Spinal cord (tissue), 10 donors: ENCODE measurements around the gene MFNG. TPM values are rescaled to one million over a fixed set of nuclear protein-coding genes. Genes with fewer than 3 reads are reported as not detected.
A peak's percentile ranks its signal among the peaks of the same experiment; 100 is the strongest.

ENCODE experiments used
- DNase-seq, 6 donors: peaks; one replicate each; pipeline versions ENCODE4 v3.0.0 to v3.0.0-alpha.2; 2013 to 2015; ENCODE audit warnings: low spot score in 6 of 6, low read depth in 4 of 6
- H3K27ac ChIP-seq: one replicate; pipeline ENCODE4 v1.5.1; 2013; ENCODE audit warnings: low read depth, low read length, control low read depth
- H3K27me3 ChIP-seq: one replicate; pipeline ENCODE4 v1.6.1; 2013; ENCODE audit warnings: low read length; ENCODE audit not compliant: control insufficient read depth, insufficient read depth
- H3K36me3 ChIP-seq: one replicate; pipeline ENCODE4 v1.6.1; 2013; ENCODE audit warnings: low read length; ENCODE audit not compliant: control insufficient read depth, insufficient read depth
- H3K4me1 ChIP-seq: one replicate; pipeline ENCODE4 v1.6.1; 2013; ENCODE audit warnings: low read length; ENCODE audit not compliant: control insufficient read depth, insufficient read depth
- H3K4me3 ChIP-seq: one replicate; pipeline ENCODE4 v1.5.1; 2013; ENCODE audit warnings: low read depth, low read length, control low read depth
- H3K9me3 ChIP-seq: one replicate; pipeline ENCODE4 v1.6.1; 2013; ENCODE audit warnings: low read length; ENCODE audit not compliant: control insufficient read depth, insufficient read depth
- WGBS: methylation state at CpG from one replicate; pipeline ENCODE4 v1.1.5; 2013; ENCODE audit warnings: missing lambda C conversion rate; ENCODE audit not compliant: insufficient coverage; 5-methylcytosine and 5-hydroxymethylcytosine counted together
- polyA plus RNA-seq, 2 donors: library from polyadenylated mRNA; unstranded; fragments of 120-200 nt; gene quantifications; one replicate each; pipeline ENCODE4 v1.2.1, GENCODE V29; 2013; ENCODE audit not compliant: insufficient read length in 2 of 2
- total RNA-seq, 2 donors: library from RNA; depleted of rRNA in 1 of 2; stranded (reverse); fragments of 120-200 nt in 1 of 2; fragments of >200 nt in 1 of 2; gene quantifications; one replicate each; pipeline versions ENCODE4 v1.2.3 to v1.2.4, GENCODE V29; 2013 to 2014
- donor health status: healthy.

The MFNG gene
- total and polyA plus RNA-seq, 4 donors, result 3.6 to 12.6 (median 11.2) TPM

DNA sequence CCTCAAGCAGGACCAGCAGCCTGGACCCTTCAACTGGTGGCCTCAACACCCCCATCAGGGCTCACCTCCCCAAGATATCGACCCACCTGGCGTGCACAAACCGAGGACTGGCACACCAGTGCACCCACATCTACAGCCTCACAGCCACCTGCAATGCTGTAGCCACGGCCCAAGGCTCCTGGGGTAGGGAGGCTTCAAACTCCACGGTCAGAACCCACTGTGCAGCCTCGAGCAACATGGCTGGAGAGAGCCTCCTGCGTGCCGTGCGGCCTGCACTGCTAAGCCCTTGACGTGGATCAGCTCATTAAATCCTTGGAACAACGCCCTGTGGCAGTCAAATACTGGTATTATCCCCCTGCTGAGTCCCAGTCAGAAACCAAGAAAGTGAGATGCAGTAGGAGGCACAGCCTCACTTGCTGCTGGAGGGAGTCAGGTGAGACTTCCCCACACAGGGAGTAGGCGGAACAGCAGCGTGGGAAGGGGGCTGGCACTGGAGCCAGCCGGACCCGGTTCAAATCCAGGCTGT lies 28.4 kb upstream of the MFNG start:
- H3K4me3 ChIP-seq, result no peak overlapping the region
- H3K9me3 ChIP-seq, result no peaks in the 10 kb centered on the region
- peaks cover 22% of the 10 kb centered on the region for H3K36me3 ChIP-seq
- peak in 2 of 6 donors; percentile 32 to 57 for DNase-seq
- no peak overlapping the region for H3K27ac ChIP-seq
- H3K4me1 ChIP-seq, result peaks cover 45% of the 10 kb centered on the region
- peaks cover 6% of the 10 kb centered on the region for H3K27me3 ChIP-seq
- 62% methylated on average over 10 of the region's 15 CpGs for WGBS

DNA sequence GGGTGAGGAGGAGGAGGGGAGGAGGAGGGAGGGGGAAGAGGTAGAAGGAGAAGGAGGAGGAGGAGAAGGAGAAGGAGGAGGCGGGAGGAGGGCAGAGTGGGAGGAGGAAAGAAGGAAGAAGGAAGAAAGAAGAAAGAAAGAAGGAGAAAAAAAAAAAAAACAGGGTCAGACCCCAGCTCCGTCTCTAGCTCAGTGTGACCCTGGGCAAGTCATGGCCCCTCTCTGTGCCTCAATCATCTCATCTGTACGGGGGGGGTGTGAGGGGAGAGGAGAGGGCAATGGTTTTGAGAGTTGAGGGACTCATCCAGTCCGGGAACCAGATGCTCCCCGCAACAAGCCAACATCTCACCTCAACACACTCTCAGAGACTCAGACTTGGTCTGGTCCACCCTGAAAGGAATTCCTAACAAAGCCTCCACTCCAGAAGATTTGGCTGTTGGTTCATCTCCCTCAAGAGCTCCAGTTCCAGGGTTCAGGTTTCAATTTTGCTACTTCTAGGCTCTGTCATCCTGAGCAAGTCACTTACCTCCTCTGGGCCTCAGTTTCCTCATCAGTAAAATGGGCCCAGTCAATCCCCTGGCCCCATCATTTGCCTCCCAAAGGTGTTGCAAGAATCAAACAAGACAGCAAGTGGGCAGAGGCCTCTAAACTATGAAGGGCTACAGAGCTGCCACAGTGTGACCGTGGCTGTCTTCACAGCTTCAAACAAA lies 25.4 kb upstream of the MFNG start:
- H3K36me3 ChIP-seq, result peaks cover 43% of the 10 kb centered on the region
- H3K4me3 ChIP-seq, result no peak overlapping the region
- no peaks in the 10 kb centered on the region for H3K9me3 ChIP-seq
- H3K27me3 ChIP-seq, result no peaks in the 10 kb centered on the region
- H3K27ac ChIP-seq, result peak overlapping the region; percentile 76
- DNase-seq, result no peak
- peaks cover 47% of the 10 kb centered on the region for H3K4me1 ChIP-seq
- 100% methylated on average over 2 of the region's 6 CpGs for WGBS

DNA sequence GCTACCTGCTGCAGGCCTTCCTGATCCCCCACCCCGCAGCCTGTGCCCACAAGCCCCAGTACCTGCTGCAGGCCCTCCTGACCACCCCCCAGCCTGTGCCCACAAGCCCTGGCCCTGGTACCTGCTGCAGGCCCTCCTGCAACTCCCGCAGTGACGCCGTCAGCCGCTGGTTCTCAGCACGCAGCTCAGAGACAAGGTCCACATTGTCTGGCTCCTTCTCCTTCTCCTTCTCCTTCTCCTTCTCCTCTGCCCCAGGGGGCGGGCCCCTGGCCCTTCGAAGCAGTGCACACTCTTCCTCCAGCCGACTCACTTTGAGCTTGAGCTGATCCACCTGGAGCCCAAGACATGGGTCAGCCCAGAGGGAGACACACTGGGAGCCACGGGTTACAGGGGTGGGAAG lies 23.9 kb upstream of the MFNG start:
- DNase-seq, result no peak
- no peak overlapping the region for H3K27ac ChIP-seq
- H3K4me1 ChIP-seq, result peaks cover 47% of the 10 kb centered on the region
- 68% methylated on average over 10 of the region's 10 CpGs for WGBS
- H3K36me3 ChIP-seq, result peaks cover 49% of the 10 kb centered on the region
- H3K9me3 ChIP-seq, result no peaks in the 10 kb centered on the region
- H3K4me3 ChIP-seq, result no peak overlapping the region
- no peaks in the 10 kb centered on the region for H3K27me3 ChIP-seq

DNA sequence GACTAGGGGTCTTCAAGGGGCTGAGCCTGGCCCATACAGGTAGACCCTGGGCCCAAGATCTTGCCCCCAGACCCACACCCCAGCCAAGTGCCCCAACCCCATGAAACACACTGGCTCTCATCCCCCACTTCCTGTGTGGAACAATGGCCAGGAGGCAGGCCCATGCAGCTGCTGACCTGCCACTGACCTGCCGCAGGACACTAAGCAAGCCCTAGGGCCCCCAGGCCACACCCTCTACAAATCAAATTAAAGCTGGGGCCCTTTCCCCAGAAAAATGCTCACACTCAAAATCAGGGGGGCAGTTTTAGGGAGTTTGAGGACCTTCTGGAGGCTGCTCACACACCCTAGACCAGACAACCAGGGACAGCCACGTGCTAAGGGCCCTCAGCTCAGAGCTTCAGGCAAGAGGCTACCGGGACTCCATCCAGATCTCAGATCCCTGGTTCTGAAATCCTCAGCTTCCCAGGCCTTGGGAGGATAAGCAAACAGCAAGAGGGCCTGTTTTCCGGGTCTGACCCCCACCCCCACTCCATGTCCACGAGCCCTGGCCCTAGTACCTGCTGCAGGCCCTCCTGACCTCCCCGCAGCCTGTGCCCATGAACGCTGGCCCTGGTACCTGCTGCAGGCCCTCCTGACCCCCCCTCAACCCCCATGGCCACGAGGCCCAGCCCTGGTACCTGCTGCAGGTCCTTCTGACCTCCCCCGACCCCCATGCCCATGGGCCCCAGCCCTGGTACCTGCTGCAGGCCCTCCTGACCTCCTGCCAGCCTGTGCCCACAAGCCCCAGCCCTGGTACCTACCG lies 23.1 kb upstream of the MFNG start:
- DNase-seq, result no peak

DNA sequence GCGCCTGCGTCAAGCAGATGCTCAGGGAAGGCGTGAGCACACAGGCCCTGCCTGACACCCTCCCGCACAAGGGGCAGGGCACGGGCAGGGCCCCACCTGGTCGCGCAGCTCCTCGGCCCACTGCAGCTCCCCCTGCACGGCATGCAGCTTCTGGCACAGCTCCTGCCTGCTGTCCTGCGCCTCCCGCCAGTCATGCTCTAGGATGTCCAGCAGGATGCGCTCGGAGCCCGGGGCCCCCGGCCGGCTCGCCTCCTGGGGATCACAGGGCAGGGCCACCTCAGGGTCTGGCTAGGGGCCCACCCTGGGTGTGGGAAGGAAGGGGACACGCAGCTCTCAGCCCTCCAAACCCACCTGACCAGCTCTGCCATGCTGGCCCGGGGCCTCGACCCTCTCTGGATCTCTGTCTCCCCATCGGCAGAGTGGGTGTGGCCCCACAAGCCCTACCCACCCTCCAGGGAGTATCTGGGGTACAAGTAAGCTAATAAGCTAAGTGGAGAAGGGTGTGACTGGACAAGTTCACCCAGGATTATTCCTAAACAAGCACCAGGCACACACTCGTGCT lies 22.3 kb upstream of the MFNG start:
- Histone ChIP-seq H3K27me3 (no peaks in the 10 kb centered on the region), H3K36me3 (peaks cover 52% of the 10 kb centered on the region), H3K4me3 (no peak overlapping the region), H3K4me1 (peaks cover 47% of the 10 kb centered on the region), H3K9me3 (no peaks in the 10 kb centered on the region), H3K27ac (no peak overlapping the region)
- DNase-seq, result no peak
- 58% methylated on average over 18 of the region's 22 CpGs for WGBS

More for the DNA sequence above, 23.1 kb upstream of the MFNG start:
- Histone ChIP-seq H3K27me3 (no peaks in the 10 kb centered on the region), H3K27ac (peak overlapping the region; percentile 33), H3K4me1 (peaks cover 47% of the 10 kb centered on the region), H3K4me3 (no peak overlapping the region), H3K9me3 (no peaks in the 10 kb centered on the region), H3K36me3 (peaks cover 47% of the 10 kb centered on the region)
- 78% methylated on average over 3 of the region's 10 CpGs for WGBS

DNA sequence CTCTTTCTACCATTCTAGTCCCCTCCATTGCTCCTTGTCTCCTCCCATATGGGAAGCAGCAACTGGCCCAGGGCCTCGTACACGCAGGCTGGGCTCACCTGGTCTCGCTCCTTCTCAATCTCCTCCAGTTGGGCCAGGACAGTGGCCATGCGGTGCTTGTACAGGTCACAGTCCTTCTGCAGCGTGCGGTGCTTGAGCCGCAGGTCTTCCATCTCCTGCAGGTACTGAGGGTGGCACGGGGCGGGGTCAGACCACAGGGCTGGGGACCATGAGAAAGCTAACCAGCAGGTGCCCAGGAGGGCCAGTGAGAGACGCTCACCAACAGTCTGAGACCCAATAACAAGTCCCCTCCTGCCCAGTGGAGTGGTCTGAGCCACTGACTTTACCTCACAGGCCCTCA lies 21.5 kb upstream of the MFNG start:
- H3K27me3 ChIP-seq, result no peaks in the 10 kb centered on the region
- no peaks in the 10 kb centered on the region for H3K9me3 ChIP-seq
- H3K27ac ChIP-seq, result no peak overlapping the region
- H3K4me1 ChIP-seq, result peaks cover 43% of the 10 kb centered on the region
- 95% methylated on average over 9 of the region's 10 CpGs for WGBS
- H3K36me3 ChIP-seq, result peaks cover 59% of the 10 kb centered on the region
- DNase-seq, result no peak
- H3K4me3 ChIP-seq, result no peak overlapping the region

DNA sequence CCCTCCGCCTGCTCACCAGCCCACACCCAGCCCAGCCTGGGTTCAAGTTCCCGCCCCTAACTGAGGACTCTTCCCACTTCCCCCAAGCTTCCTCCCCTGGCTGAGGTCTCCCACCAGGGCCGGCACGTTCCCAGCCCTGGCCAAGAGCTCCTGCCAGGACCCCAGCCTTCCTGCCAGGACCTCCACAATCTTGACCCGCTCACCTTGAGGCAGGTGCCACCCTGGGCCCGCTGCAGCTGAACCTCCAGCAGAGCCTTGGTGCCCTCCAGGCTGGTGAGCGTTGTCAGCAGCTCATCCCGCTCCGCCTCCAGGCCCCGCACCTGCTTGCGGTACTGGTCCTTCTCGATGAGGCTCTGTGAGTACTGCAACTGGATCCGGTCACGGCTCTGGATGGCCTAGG lies 19.8 kb upstream of the MFNG start:
- no peak overlapping the region for H3K27ac ChIP-seq
- peaks cover 46% of the 10 kb centered on the region for H3K4me1 ChIP-seq
- no peak overlapping the region for H3K4me3 ChIP-seq
- no peaks in the 10 kb centered on the region for H3K27me3 ChIP-seq
- peaks cover 66% of the 10 kb centered on the region for H3K36me3 ChIP-seq
- no peaks in the 10 kb centered on the region for H3K9me3 ChIP-seq
- DNase-seq, result no peak
- 88% methylated on average over 14 of the region's 14 CpGs for WGBS

DNA sequence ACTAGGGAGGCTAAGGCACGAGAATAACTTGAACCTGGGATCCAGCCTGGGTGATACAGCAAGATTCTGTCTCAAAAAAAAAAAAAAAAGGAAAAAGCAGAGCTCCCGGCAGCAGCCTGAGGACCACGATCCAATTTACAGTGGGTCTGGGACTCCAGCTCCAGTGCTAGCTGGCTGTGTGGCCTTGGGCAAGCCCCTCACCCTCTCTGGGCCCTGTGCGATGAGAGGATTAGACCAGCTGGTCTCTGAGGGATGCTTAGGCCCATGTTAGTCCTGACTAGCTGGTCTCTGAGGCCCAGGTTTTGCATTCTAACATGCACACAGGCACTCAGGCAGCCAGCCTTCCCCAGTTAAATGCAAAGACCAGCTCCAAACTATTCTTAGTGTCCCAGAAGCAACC lies 19.4 kb upstream of the MFNG start:
- no peak for DNase-seq
- Histone ChIP-seq H3K36me3 (peaks cover 68% of the 10 kb centered on the region), H3K9me3 (no peaks in the 10 kb centered on the region), H3K4me3 (no peak overlapping the region), H3K27me3 (no peaks in the 10 kb centered on the region), H3K27ac (no peak overlapping the region), H3K4me1 (peaks cover 48% of the 10 kb centered on the region)
- 94% methylated on average over 4 of the region's 4 CpGs for WGBS

DNA sequence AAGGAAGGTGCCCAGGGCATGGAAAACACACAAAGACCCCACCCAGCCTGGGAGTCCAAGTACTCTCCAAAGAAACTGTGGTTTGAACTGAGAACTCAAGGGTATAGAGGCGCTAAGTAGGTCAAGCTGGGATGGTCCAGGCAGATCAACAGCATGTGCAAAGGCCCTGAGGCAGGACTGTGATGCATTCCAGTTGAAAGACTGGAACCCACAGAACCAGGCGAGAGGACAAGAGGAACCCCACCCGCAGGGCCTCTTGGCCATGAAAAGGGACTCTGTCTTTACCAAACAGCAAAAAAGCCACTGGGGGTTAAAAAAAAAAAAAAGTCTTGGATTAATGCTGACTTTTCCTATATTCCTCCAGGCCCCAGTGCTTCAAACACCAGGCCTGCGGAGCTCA lies 18.8 kb upstream of the MFNG start:
- Histone ChIP-seq H3K4me1 (peaks cover 42% of the 10 kb centered on the region), H3K9me3 (no peaks in the 10 kb centered on the region), H3K36me3 (peaks cover 64% of the 10 kb centered on the region), H3K4me3 (no peak overlapping the region), H3K27ac (no peak overlapping the region), H3K27me3 (no peaks in the 10 kb centered on the region)
- WGBS, result 88% methylated on average over 1 of the region's 4 CpGs
- DNase-seq, result no peak
